ENCODE results near the gene KLHL15. TPM values are rescaled to one million over a fixed set of nuclear protein-coding genes. Genes with fewer than 3 reads are reported as not detected.
A peak's percentile ranks its signal among the peaks of the same experiment; 100 is the strongest.

The KLHL15 gene, protein sequence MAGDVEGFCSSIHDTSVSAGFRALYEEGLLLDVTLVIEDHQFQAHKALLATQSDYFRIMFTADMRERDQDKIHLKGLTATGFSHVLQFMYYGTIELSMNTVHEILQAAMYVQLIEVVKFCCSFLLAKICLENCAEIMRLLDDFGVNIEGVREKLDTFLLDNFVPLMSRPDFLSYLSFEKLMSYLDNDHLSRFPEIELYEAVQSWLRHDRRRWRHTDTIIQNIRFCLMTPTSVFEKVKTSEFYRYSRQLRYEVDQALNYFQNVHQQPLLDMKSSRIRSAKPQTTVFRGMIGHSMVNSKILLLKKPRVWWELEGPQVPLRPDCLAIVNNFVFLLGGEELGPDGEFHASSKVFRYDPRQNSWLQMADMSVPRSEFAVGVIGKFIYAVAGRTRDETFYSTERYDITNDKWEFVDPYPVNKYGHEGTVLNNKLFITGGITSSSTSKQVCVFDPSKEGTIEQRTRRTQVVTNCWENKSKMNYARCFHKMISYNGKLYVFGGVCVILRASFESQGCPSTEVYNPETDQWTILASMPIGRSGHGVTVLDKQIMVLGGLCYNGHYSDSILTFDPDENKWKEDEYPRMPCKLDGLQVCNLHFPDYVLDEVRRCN
- total RNA-seq (10 to 100 TPM in 1 of 4 donors, 1 to 10 TPM in 3; 5.0 to 10.2 (median 6.7) TPM), polyA plus RNA-seq (1 to 10 TPM; 2.1 to 4.8 (median 2.7) TPM)
- long read RNA-seq, donor 1, partial matches to known transcripts = 4 of 4 reads
- long read RNA-seq, donor 1, other reads (novel, unspliced or antisense) = 0 of 4 reads
- long read RNA-seq, donor 2, partial matches to known transcripts = 0 of 3 reads
- long read RNA-seq, donor 2, other reads (novel, unspliced or antisense) = 3 of 3 reads

DNA sequence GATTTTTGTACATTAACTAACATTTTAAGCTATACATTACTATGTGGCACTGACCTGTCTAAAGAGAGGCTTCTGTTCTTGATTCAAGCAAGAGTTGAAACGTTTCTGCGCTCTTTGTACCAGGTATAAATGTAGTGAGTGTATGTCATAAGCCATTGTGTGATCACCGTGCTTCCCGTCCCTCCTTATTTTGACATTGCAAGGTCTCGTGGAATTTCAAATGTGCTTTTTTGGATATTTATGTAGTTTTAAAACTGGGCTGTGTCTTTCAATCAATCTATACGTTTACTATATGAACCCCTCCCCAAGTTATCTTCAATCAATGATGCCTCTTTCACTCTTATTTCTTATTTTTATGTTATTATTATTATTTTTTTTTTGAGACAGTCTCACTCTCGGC lies at the start of gene KLHL15:
Gene KLHL15 (minus strand): TSS at position 101 of the 400 bp plus-strand sequence. CDS start 20,493 bp downstream, outside the sequence.
- no peaks in the 10 kb centered on the region for H3K4me1 ChIP-seq
- DNase-seq (no peak), ATAC-seq (no peak)
- no peaks in the 10 kb centered on the region for H3K9me3 ChIP-seq
- H3K27me3 ChIP-seq (ENCODE audit: insufficient read depth in 3 of 3, low read length in 2 of 3) = peaks cover 0 to 10% (median 0%) of the 10 kb centered on the region in 3 donors
- intact Hi-C loops (cut with DNase I) = no loop called here
- peak within 1 kb of the TSS; percentile 92 for H3K27ac ChIP-seq
- 81 to 89% (median 88%) methylated on average over 7 of the region's 7 CpGs for WGBS, 3 donors
- TF ChIP-seq, protein P1, sequence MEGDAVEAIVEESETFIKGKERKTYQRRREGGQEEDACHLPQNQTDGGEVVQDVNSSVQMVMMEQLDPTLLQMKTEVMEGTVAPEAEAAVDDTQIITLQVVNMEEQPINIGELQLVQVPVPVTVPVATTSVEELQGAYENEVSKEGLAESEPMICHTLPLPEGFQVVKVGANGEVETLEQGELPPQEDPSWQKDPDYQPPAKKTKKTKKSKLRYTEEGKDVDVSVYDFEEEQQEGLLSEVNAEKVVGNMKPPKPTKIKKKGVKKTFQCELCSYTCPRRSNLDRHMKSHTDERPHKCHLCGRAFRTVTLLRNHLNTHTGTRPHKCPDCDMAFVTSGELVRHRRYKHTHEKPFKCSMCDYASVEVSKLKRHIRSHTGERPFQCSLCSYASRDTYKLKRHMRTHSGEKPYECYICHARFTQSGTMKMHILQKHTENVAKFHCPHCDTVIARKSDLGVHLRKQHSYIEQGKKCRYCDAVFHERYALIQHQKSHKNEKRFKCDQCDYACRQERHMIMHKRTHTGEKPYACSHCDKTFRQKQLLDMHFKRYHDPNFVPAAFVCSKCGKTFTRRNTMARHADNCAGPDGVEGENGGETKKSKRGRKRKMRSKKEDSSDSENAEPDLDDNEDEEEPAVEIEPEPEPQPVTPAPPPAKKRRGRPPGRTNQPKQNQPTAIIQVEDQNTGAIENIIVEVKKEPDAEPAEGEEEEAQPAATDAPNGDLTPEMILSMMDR (IDR thresholded peaks at IDR 0.05) = no peak
- peak within 1 kb of the TSS; percentile 85 for H3K4me3 ChIP-seq
- H3K36me3 ChIP-seq (ENCODE audit: insufficient read depth in 1 of 2, low read depth in 1 of 2) = no peaks in the 10 kb centered on the region

DNA sequence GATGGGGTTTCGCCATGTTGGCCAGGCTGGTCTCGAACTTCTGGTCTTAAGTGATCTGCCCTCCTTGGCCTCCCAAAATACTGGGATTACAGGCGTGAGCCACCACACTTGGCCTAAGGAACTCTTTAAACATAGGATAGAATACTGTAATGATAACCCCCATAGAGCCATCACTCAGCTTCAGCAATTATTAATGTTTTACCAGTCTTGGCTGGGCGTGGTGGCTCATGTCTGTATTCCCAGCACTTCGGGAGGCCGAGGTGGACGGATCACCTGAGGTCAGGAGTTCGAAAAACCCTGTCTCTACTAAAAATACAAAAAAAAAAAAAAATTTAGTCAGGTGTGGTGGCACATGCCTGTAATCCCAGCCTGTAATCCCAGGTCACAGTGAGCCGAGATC lies 42.9 kb upstream of the KLHL15 start:
- Histone ChIP-seq H3K9me3 (no peaks in the 10 kb centered on the region), H3K27ac (no peak overlapping the region), H3K4me1 (no peaks in the 10 kb centered on the region), H3K4me3 (no peak overlapping the region), H3K36me3 (ENCODE audit: insufficient read depth in 1 of 2, low read depth in 1 of 2) (no peaks in the 10 kb centered on the region), H3K27me3 (ENCODE audit: insufficient read depth in 3 of 3, low read length in 2 of 3) (no peaks in the 10 kb centered on the region)
- ATAC-seq (no peak), DNase-seq (no peak)
- 95 to 97% (median 96%) methylated on average over 9 of the region's 9 CpGs for WGBS, 3 donors
- intact Hi-C loops (cut with DNase I) = loop anchor here in 1 of 2 donors (10.0 kb wide), 2 partner anchors 175 to 355 kb away; no protein-coding TSS in a partner anchor
- TF ChIP-seq, protein P1 (IDR thresholded peaks at IDR 0.05) = no peak

DNA sequence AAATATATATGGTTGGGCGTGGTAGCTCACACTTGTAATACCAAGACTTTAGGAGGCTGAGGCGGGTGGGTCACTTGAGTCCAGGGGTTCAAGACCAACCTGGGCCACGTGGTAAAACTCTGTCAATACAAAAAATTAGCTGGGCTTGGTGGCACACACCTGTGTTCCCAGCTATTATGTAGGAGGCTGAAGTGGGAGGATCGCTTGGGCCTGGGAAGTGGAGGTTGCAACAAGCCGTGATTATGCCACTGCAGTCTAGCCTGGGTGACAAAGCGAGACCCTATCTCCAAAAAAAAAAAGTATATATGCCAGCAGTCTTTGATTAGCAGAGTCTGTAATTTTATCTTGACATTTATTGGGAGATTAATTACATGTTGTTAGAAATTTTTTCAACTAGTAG lies 36.5 kb upstream of the KLHL15 start:
- H3K27me3 ChIP-seq (ENCODE audit: insufficient read depth in 3 of 3, low read length in 2 of 3) = no peaks in the 10 kb centered on the region
- no peak for ATAC-seq

DNA sequence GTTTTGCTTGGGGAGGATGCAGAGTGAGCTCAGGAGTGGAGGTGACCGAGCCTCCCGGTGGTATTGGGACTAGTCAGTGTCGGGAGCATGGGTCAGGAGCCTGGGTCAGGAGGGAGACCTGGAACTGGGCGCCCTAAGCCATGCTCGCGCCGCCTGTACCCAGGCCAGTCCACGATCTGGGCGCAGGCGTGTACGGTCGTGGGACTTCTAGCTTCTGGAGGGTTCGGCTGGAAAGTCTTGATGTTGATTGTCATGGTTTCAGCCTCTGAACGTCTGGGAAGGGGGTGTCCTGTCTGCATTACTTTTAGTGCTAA lies 28.0 kb upstream of the KLHL15 start:
- ATAC-seq (peak in 3 of 4 donors; percentile 13 to 37 (median 24)), DNase-seq (no peak)
- TF ChIP-seq, protein P1 (IDR thresholded peaks at IDR 0.05) = no peak
- Histone ChIP-seq H3K36me3 (ENCODE audit: insufficient read depth in 1 of 2, low read depth in 1 of 2) (no peaks in the 10 kb centered on the region), H3K27ac (peak overlapping the region; percentile 92), H3K27me3 (ENCODE audit: insufficient read depth in 3 of 3, low read length in 2 of 3) (no peaks in the 10 kb centered on the region), H3K4me1 (no peaks in the 10 kb centered on the region), H3K9me3 (no peaks in the 10 kb centered on the region), H3K4me3 (no peak overlapping the region)
- WGBS, 3 donors = 0 to 2% (median 1%) methylated on average over 12 to 14 of the region's 14 CpGs
- intact Hi-C loops (cut with DNase I) = loop anchor here in 1 of 2 donors (2.0 kb wide), 1 partner anchor 96 kb away; no protein-coding TSS in a partner anchor

More for the DNA sequence above, 36.5 kb upstream of the KLHL15 start:
- 93 to 98% (median 96%) methylated on average over 6 of the region's 6 CpGs for WGBS, 3 donors
- no peak overlapping the region for H3K4me3 ChIP-seq
- intact Hi-C loops (cut with DNase I) = loop anchor here in 1 of 2 donors (10.0 kb wide), 1 partner anchor 349 kb away; no protein-coding TSS in a partner anchor
- TF ChIP-seq, protein P1 (IDR thresholded peaks at IDR 0.05) = no peak
- no peak overlapping the region for H3K27ac ChIP-seq
- H3K4me1 ChIP-seq = no peaks in the 10 kb centered on the region
- peaks cover 0 to 3% of the 10 kb centered on the region in 2 donors for H3K36me3 ChIP-seq (ENCODE audit: insufficient read depth in 1 of 2, low read depth in 1 of 2)
- DNase-seq = no peak
- no peaks in the 10 kb centered on the region for H3K9me3 ChIP-seq

Data from psoas muscle (tissue), 8 donors.